GM12878 (cell line): ENCODE measurements around the gene METTL5.

Experiments used
- BRCA1 ChIP-seq: IDR thresholded peaks from 2 replicates; pipeline ENCODE4 v1.6.1; 2011; ENCODE audit warnings: low read depth, low read length, improper control_type of control experiment
- CREB1 ChIP-seq: IDR thresholded peaks from 2 replicates; pipeline ENCODE4 v1.6.1; 2012; ENCODE audit warnings: low read depth, mild to moderate bottlenecking, inconsistent platforms
- EZH2 ChIP-seq: IDR thresholded peaks from 2 replicates; pipeline ENCODE4 v1.6.1; 2012; ENCODE audit warnings: low read depth, mild to moderate bottlenecking, control low read depth, inconsistent platforms, low read length, borderline replicate concordance; ENCODE audit not compliant: control insufficient read depth
- NR2C1 ChIP-seq: fragments of 450-650 bp; IDR thresholded peaks from 2 replicates; pipeline ENCODE4 v1.6.1; 2017; ENCODE audit warnings: antibody characterized with exemption, mild to moderate bottlenecking, moderate library complexity
- POLR2A ChIP-seq: IDR thresholded peaks from 2 replicates; pipeline ENCODE4 v1.6.1; 2011; ENCODE audit warnings: low read depth, mild to moderate bottlenecking, low read length
- RFX5 ChIP-seq: IDR thresholded peaks from 2 replicates; pipeline ENCODE4 v1.6.1; 2011; ENCODE audit warnings: low read depth, low read length, improper control_type of control experiment
- SMARCA5 ChIP-seq: fragments of 450-650 bp; IDR thresholded peaks from 2 replicates; pipeline ENCODE4 v1.6.1; 2017; ENCODE audit warnings: mild to moderate bottlenecking
- YBX1 ChIP-seq: fragments of 450-650 bp; IDR thresholded peaks from 2 replicates; pipeline ENCODE4 v1.6.1; 2016; ENCODE audit warnings: antibody characterized with exemption
- YY1 ChIP-seq: IDR thresholded peaks from 2 replicates; pipeline ENCODE4 v1.6.1; 2011; ENCODE audit warnings: low read depth, mild to moderate bottlenecking, low read length
- ZNF24 ChIP-seq: fragments of 450-650 bp; IDR thresholded peaks from 2 replicates; pipeline ENCODE4 v1.6.1; 2017; ENCODE audit warnings: antibody characterized with exemption, mild to moderate bottlenecking
- TF ChIP-seq, protein P1 (sequence below), 3 experiments: IDR thresholded peaks in 2 of 3; conservative IDR thresholded peaks in 1 of 3; 2 replicates each; pipeline ENCODE4 v1.5.1; 2011; ENCODE audit warnings: low read depth in 3 of 3, low read length in 3 of 3, mild to moderate bottlenecking in 3 of 3, control low read depth in 2 of 3, moderate library complexity in 2 of 3, inconsistent platforms in 1 of 3, mixed read lengths in 1 of 3; ENCODE audit not compliant: control insufficient read depth in 2 of 3, insufficient read depth in 1 of 3; ENCODE audit errors: extremely low read depth in 1 of 3
- TF ChIP-seq, protein P2 (sequence below): IDR thresholded peaks from 2 replicates; pipeline ENCODE4 v1.6.1; 2012; ENCODE audit warnings: low read length, inconsistent platforms
- TF ChIP-seq, protein P3 (sequence below): IDR thresholded peaks from 2 replicates; pipeline ENCODE4 v1.6.1; 2012; ENCODE audit warnings: low read depth, low read length, improper control_type of control experiment

DNA sequence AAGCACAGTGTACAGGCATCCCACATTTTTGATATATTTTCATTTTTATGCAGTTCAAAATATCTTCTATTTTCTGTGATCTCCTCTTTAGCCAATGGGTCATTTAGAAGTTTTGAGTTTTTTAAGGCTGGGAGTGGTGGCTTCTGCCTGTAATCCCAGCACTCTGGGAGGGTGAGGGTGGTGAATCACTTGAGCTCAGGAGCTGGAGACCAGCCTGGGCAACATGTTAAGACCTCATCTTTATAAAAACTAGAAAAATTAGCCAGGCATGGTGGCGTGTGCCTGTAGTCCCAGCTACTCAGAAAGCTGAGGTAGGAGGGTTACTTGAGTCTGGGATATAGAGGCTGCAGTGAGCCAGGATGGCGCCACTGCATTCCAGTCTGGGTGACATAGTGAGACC, 20.3 kb upstream of the METTL5 start:
- TF ChIP-seq BRCA1 (no peak), RFX5 (no peak), EZH2 (no peak), YY1 (no peak), POLR2A (no peak), ZNF24 (no peak), NR2C1 (no peak), YBX1 (no peak), SMARCA5 (no peak), CREB1 (no peak)
- TF ChIP-seq, protein P1, sequence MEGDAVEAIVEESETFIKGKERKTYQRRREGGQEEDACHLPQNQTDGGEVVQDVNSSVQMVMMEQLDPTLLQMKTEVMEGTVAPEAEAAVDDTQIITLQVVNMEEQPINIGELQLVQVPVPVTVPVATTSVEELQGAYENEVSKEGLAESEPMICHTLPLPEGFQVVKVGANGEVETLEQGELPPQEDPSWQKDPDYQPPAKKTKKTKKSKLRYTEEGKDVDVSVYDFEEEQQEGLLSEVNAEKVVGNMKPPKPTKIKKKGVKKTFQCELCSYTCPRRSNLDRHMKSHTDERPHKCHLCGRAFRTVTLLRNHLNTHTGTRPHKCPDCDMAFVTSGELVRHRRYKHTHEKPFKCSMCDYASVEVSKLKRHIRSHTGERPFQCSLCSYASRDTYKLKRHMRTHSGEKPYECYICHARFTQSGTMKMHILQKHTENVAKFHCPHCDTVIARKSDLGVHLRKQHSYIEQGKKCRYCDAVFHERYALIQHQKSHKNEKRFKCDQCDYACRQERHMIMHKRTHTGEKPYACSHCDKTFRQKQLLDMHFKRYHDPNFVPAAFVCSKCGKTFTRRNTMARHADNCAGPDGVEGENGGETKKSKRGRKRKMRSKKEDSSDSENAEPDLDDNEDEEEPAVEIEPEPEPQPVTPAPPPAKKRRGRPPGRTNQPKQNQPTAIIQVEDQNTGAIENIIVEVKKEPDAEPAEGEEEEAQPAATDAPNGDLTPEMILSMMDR (IDR thresholded peaks at IDR 0.05 in 2 of 3, conservative IDR thresholded peaks at IDR 0.05 in 1 of 3; ENCODE audit: control insufficient read depth in 2 of 3, extremely low read depth in 1 of 3, insufficient read depth in 1 of 3, low read depth in 3 of 3, low read length in 3 of 3), result no peak
- TF ChIP-seq, protein P2, sequence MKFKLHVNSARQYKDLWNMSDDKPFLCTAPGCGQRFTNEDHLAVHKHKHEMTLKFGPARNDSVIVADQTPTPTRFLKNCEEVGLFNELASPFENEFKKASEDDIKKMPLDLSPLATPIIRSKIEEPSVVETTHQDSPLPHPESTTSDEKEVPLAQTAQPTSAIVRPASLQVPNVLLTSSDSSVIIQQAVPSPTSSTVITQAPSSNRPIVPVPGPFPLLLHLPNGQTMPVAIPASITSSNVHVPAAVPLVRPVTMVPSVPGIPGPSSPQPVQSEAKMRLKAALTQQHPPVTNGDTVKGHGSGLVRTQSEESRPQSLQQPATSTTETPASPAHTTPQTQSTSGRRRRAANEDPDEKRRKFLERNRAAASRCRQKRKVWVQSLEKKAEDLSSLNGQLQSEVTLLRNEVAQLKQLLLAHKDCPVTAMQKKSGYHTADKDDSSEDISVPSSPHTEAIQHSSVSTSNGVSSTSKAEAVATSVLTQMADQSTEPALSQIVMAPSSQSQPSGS, result no peak
- TF ChIP-seq, protein P3, sequence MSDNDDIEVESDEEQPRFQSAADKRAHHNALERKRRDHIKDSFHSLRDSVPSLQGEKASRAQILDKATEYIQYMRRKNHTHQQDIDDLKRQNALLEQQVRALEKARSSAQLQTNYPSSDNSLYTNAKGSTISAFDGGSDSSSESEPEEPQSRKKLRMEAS, result no peak
